GM23338 (cell line): ENCODE data around the gene TLR6.

ENCODE experiments used
- CTCF ChIP-seq, 2 experiments: fragments of 200-600 bp in 1 of 2; sonication (generic) in 1 of 2; conservative IDR thresholded peaks; 2 replicates each; pipeline versions ENCODE4 v1.5.1 to v1.6.1; 2016 to 2017; ENCODE audit warnings: antibody characterized with exemption in 2 of 2, low read depth in 2 of 2, mild to moderate bottlenecking in 2 of 2, moderate library complexity in 1 of 2
- EZH2 ChIP-seq: fragments of 200-600 bp; sonication (generic); IDR thresholded peaks from one replicate; pipeline ENCODE4 v1.8.0; 2017; ENCODE audit warnings: antibody characterized with exemption, mild to moderate bottlenecking, low read depth; ENCODE audit not compliant: unreplicated experiment
- EZH2phosphoT487 ChIP-seq: fragments of 200-600 bp; sonication (generic); IDR thresholded peaks from one replicate; pipeline ENCODE4 v1.8.1; 2018; ENCODE audit warnings: antibody characterized with exemption; ENCODE audit not compliant: unreplicated experiment
- JUNB ChIP-seq: IDR thresholded peaks from one replicate; pipeline ENCODE4 v1.6.1; 2016; ENCODE audit warnings: antibody characterized with exemption; ENCODE audit not compliant: unreplicated experiment

GRCh38 chr4:38860788-38861424 lies 4.3 kb upstream of the TLR6 start:
- no peak for TF ChIP-seq EZH2phosphoT487
- TF ChIP-seq CTCF (conservative IDR thresholded peaks at IDR 0.05; ENCODE audit: low read depth in 2 of 2): peak; percentile 81 to 94
- TF ChIP-seq EZH2: no peak
- TF ChIP-seq JUNB: no peak
